ENCODE results near the gene VIPR2.

The VIPR2 gene

GRCh38 chr7:159158125-159158887 lies 13.6 kb upstream of the VIPR2 start:
- DNase-seq (ENCODE audit: low read depth, low spot score) = no peak

- no peak for DNase-seq (ENCODE audit: low read depth, low spot score)
Observed at GRCh38 chr7:159157714-159158113, 13.0 kb upstream of the VIPR2 start.

- DNase-seq (ENCODE audit: low read depth, low spot score) = no peak
Observed at GRCh38 chr7:159156436-159157245, 12.0 kb upstream of the VIPR2 start.

GRCh38 chr7:159155410-159155809 lies 10.7 kb upstream of the VIPR2 start:
- DNase-seq (ENCODE audit: low read depth, low spot score) = no peak

- DNase-seq (ENCODE audit: low read depth, low spot score) = no peak
Observed at GRCh38 chr7:159154243-159154642, 9.6 kb upstream of the VIPR2 start.

- no peak for DNase-seq (ENCODE audit: low read depth, low spot score)
Observed at GRCh38 chr7:159153511-159153910, 8.8 kb upstream of the VIPR2 start.

- no peak for DNase-seq (ENCODE audit: low read depth, low spot score)
Observed at GRCh38 chr7:159152816-159153215, 8.1 kb upstream of the VIPR2 start.

- DNase-seq (ENCODE audit: low read depth, low spot score) = no peak
Observed at GRCh38 chr7:159151231-159151630, 6.6 kb upstream of the VIPR2 start.

GRCh38 chr7:159149488-159149887 lies 4.8 kb upstream of the VIPR2 start:
- DNase-seq (ENCODE audit: low read depth, low spot score) = no peak

- no peak for DNase-seq (ENCODE audit: low read depth, low spot score)
Observed at GRCh38 chr7:159148430-159149395, 4.0 kb upstream of the VIPR2 start.

GRCh38 chr7:159147687-159148086 lies 3.0 kb upstream of the VIPR2 start:
- DNase-seq (ENCODE audit: low read depth, low spot score) = no peak

- no peak for DNase-seq (ENCODE audit: low read depth, low spot score)
Observed at GRCh38 chr7:159147246-159147645, 2.6 kb upstream of the VIPR2 start.

GRCh38 chr7:159146084-159146858 lies 1.6 kb upstream of the VIPR2 start:
- DNase-seq (ENCODE audit: low read depth, low spot score) = no peak

- DNase-seq (ENCODE audit: low read depth, low spot score) = no peak
Observed at GRCh38 chr7:159145490-159145855, 806 bp upstream of the VIPR2 start.

GRCh38 chr7:159143780-159144757 lies 598 bp downstream of the VIPR2 start:
- DNase-seq (ENCODE audit: low read depth, low spot score) = peak; percentile 28

GRCh38 chr7:159142730-159143129 lies 1.9 kb downstream of the VIPR2 start:
- DNase-seq (ENCODE audit: low read depth, low spot score) = no peak

GRCh38 chr7:159142199-159142598 lies 2.5 kb downstream of the VIPR2 start:
- no peak for DNase-seq (ENCODE audit: low read depth, low spot score)

- no peak for DNase-seq (ENCODE audit: low read depth, low spot score)
Observed at GRCh38 chr7:159141660-159142059, 3.0 kb downstream of the VIPR2 start.

GRCh38 chr7:159141167-159141566 lies 3.5 kb downstream of the VIPR2 start:
- DNase-seq (ENCODE audit: low read depth, low spot score) = no peak
